NK-92 (cell line): ENCODE measurements around the gene GRID1.
"Not testable (repeated sequence)": the region's sequence is repeated elsewhere in the genome, so short reads cannot be mapped to it uniquely, and the experiment has no call there.

Experiments
- DNase-seq: peaks from one replicate; lab custom pipeline; 2025; ENCODE audit not compliant: unreplicated experiment; lab: John Stamatoyannopoulos, UW

Gene GRID1

GRCh38 chr10:86391986-86392722 lies 25.6 kb upstream of the GRID1 start:
- DNase-seq = no peak

- no peak for DNase-seq
Observed at GRCh38 chr10:86391236-86391840, 24.7 kb upstream of the GRID1 start.

GRCh38 chr10:86390337-86391120 lies 23.9 kb upstream of the GRID1 start:
- no peak for DNase-seq

GRCh38 chr10:86389441-86390193 lies 23.0 kb upstream of the GRID1 start:
- no peak for DNase-seq

GRCh38 chr10:86389109-86389440 lies 22.5 kb upstream of the GRID1 start:
- DNase-seq = not testable (repeated sequence)

GRCh38 chr10:86388119-86388704 lies 21.6 kb upstream of the GRID1 start:
- DNase-seq = no peak

- no peak for DNase-seq
Observed at GRCh38 chr10:86387178-86387794, 20.7 kb upstream of the GRID1 start.

GRCh38 chr10:86385806-86386205 lies 19.2 kb upstream of the GRID1 start:
- no peak for DNase-seq

- no peak for DNase-seq
Observed at GRCh38 chr10:86377797-86378146, 11.2 kb upstream of the GRID1 start.

- DNase-seq = no peak
Observed at GRCh38 chr10:86376852-86377796, 10.5 kb upstream of the GRID1 start.

GRCh38 chr10:86376403-86376802 lies 9.8 kb upstream of the GRID1 start:
- no peak for DNase-seq

GRCh38 chr10:86375204-86375603 lies 8.6 kb upstream of the GRID1 start:
- no peak for DNase-seq

- DNase-seq = no peak
Observed at GRCh38 chr10:86374664-86375063, 8.1 kb upstream of the GRID1 start.

GRCh38 chr10:86373828-86374227 lies 7.2 kb upstream of the GRID1 start:
- DNase-seq = no peak

- no peak for DNase-seq
Observed at GRCh38 chr10:86373251-86373650, 6.7 kb upstream of the GRID1 start.

- no peak for DNase-seq
Observed at GRCh38 chr10:86372784-86373239, 6.2 kb upstream of the GRID1 start.

- DNase-seq = no peak
Observed at GRCh38 chr10:86372119-86372783, 5.7 kb upstream of the GRID1 start.

GRCh38 chr10:86371691-86372090 lies 5.1 kb upstream of the GRID1 start:
- no peak for DNase-seq

GRCh38 chr10:86371116-86371515 lies 4.5 kb upstream of the GRID1 start:
- DNase-seq = no peak
